ENCODE measurements around the gene TRIM44.
"Not testable (repeated sequence)": the region's sequence is repeated elsewhere in the genome, so short reads cannot be mapped to it uniquely, and the experiment has no call there.

The TRIM44 gene

GRCh38 chr11:35633827-35634423, 28.6 kb upstream of the TRIM44 start:
- DNase-seq = no peak

GRCh38 chr11:35635933-35636332, 26.6 kb upstream of the TRIM44 start:
- DNase-seq = no peak

- no peak for DNase-seq
These were observed 22.9 kb upstream of the TRIM44 start for GRCh38 chr11:35639591-35640179.

- DNase-seq = no peak
These were observed 21.2 kb upstream of the TRIM44 start for GRCh38 chr11:35641171-35641897.

- DNase-seq = no peak
These were observed 20.6 kb upstream of the TRIM44 start for GRCh38 chr11:35641964-35642363.

- DNase-seq = no peak
These were observed 15.0 kb upstream of the TRIM44 start for GRCh38 chr11:35647421-35648093.

- no peak for DNase-seq
These were observed 12.6 kb upstream of the TRIM44 start for GRCh38 chr11:35650006-35650405.

GRCh38 chr11:35650467-35650866, 12.1 kb upstream of the TRIM44 start:
- DNase-seq = no peak

GRCh38 chr11:35651263-35651662, 11.3 kb upstream of the TRIM44 start:
- no peak for DNase-seq

GRCh38 chr11:35652786-35653185, 9.8 kb upstream of the TRIM44 start:
- DNase-seq = not testable (repeated sequence)

GRCh38 chr11:35654711-35655110, 7.9 kb upstream of the TRIM44 start:
- DNase-seq = no peak

- DNase-seq = no peak
These were observed 7.3 kb upstream of the TRIM44 start for GRCh38 chr11:35655254-35655653.

GRCh38 chr11:35655856-35656255, 6.7 kb upstream of the TRIM44 start:
- DNase-seq = no peak

- DNase-seq = no peak
These were observed 4.3 kb upstream of the TRIM44 start for GRCh38 chr11:35658020-35658948.

GRCh38 chr11:35661534-35661933, 1.0 kb upstream of the TRIM44 start:
- no peak for DNase-seq

GRCh38 chr11:35662061-35662648, 420 bp upstream of the TRIM44 start:
- DNase-seq = no peak

GRCh38 chr11:35663408-35663702, 780 bp downstream of the TRIM44 start:
- no peak for DNase-seq

- no peak for DNase-seq
These were observed 2.4 kb downstream of the TRIM44 start for GRCh38 chr11:35664977-35665441.

- DNase-seq = no peak
These were observed 4.7 kb downstream of the TRIM44 start for GRCh38 chr11:35667257-35667656.

- not testable (repeated sequence) for DNase-seq
These were observed 5.8 kb downstream of the TRIM44 start for GRCh38 chr11:35668350-35668749.

- DNase-seq = no peak
These were observed 9.0 kb downstream of the TRIM44 start for GRCh38 chr11:35671396-35672127.

GRCh38 chr11:35672608-35673007, 10.0 kb downstream of the TRIM44 start:
- DNase-seq = no peak

Data from 8988T (cell line).